ENCODE measurements around the gene OTUD5. TPM values are rescaled to one million over a fixed set of nuclear protein-coding genes. Genes with fewer than 3 reads are reported as not detected.

OTUD5 gene
- total and polyA plus RNA-seq, 11 donors = 17.2 to 32.7 (median 24.6) TPM

- peak overlapping the region; percentile 89 to 97 (median 94) for H3K27ac ChIP-seq
- peaks cover 0 to 32% (median 16%) of the 10 kb centered on the region in 9 donors for H3K36me3 ChIP-seq
- peaks cover 0 to 21% (median 11%) of the 10 kb centered on the region in 12 donors for H3K4me1 ChIP-seq
- DNase-seq (no peak), ATAC-seq (no peak)
- H3K4me3 ChIP-seq = peak overlapping the region in 11 of 12 donors; percentile 48 to 88 (median 78)
- no peaks in the 10 kb centered on the region for H3K27me3 ChIP-seq
- WGBS, 4 donors = 38 to 67% (median 54%) methylated on average over 9 of the region's 9 CpGs
- TF ChIP-seq POLR2A (IDR thresholded peaks at IDR 0.05) (no peak), CTCF (IDR thresholded peaks at IDR 0.05) (no peak)
- peaks cover 0 to 10% (median 0%) of the 10 kb centered on the region in 12 donors for H3K9me3 ChIP-seq
- intact Hi-C loops (cut with DNase I) = loop anchor here in 5 of 10 donors (10.0 kb wide), 3 partner anchors 92 to 202 kb away; partner anchors contain the start of genes HDAC6 (in 3 of the 5) and SUV39H1 (in 1 of the 5)
These were observed 60.8 kb downstream of the OTUD5 start for GRCh38 chrX:48896611-48897011.

- peaks cover 0 to 22% (median 11%) of the 10 kb centered on the region in 9 donors for H3K36me3 ChIP-seq
- DNase-seq (no peak), ATAC-seq (no peak)
- no peak overlapping the region for H3K27ac ChIP-seq
- 72 to 83% (median 78%) methylated on average over 6 of the region's 6 CpGs for WGBS, 4 donors
- TF ChIP-seq POLR2A (IDR thresholded peaks at IDR 0.05) (no peak), CTCF (IDR thresholded peaks at IDR 0.05) (no peak)
- H3K4me1 ChIP-seq = peaks cover 0 to 21% (median 11%) of the 10 kb centered on the region in 12 donors
- no peaks in the 10 kb centered on the region for H3K27me3 ChIP-seq
- no peak overlapping the region for H3K4me3 ChIP-seq
- H3K9me3 ChIP-seq = peaks cover 0 to 10% (median 0%) of the 10 kb centered on the region in 12 donors
- intact Hi-C loops (cut with DNase I) = loop anchor here in 6 of 10 donors (5.0 to 10.0 kb wide), 4 partner anchors 90 to 200 kb away; partner anchors contain the start of genes HDAC6 (in 5 of the 6) and SUV39H1 (in 1 of the 6)
These were observed 62.5 kb downstream of the OTUD5 start for GRCh38 chrX:48894891-48895290.

- TF ChIP-seq POLR2A (IDR thresholded peaks at IDR 0.05) (no peak), CTCF (IDR thresholded peaks at IDR 0.05) (no peak)
- ATAC-seq = no peak
- intact Hi-C loops (cut with DNase I) = loop anchor here in 6 of 10 donors (5.0 to 10.0 kb wide), 4 partner anchors 89 to 199 kb away; partner anchors contain the start of genes HDAC6 (in 5 of the 6) and SUV39H1 (in 1 of the 6)
- H3K9me3 ChIP-seq = peaks cover 0 to 10% (median 0%) of the 10 kb centered on the region in 12 donors
- DNase-seq = no peak
- peaks cover 0 to 20% (median 7%) of the 10 kb centered on the region in 12 donors for H3K4me1 ChIP-seq
- H3K27ac ChIP-seq = no peak overlapping the region
- WGBS, 4 donors = 71 to 95% (median 84%) methylated on average over 15 to 16 of the region's 16 CpGs
- peaks cover 0 to 18% (median 4%) of the 10 kb centered on the region in 9 donors for H3K36me3 ChIP-seq
- no peaks in the 10 kb centered on the region for H3K27me3 ChIP-seq
- H3K4me3 ChIP-seq = no peak overlapping the region
These were observed 63.7 kb downstream of the OTUD5 start for GRCh38 chrX:48893556-48894348.

- H3K27ac ChIP-seq = no peak overlapping the region
- no peaks in the 10 kb centered on the region for H3K27me3 ChIP-seq
- DNase-seq = no peak
- intact Hi-C loops (cut with DNase I) = loop anchor here in 6 of 10 donors (5.0 to 10.0 kb wide), 4 partner anchors 88 to 198 kb away; partner anchors contain the start of genes HDAC6 (in 5 of the 6) and SUV39H1 (in 1 of the 6)
- 75 to 94% (median 81%) methylated on average over 4 of the region's 4 CpGs for WGBS, 4 donors
- H3K36me3 ChIP-seq = peaks cover 0 to 18% (median 4%) of the 10 kb centered on the region in 9 donors
- H3K4me1 ChIP-seq = peaks cover 0 to 14% (median 7%) of the 10 kb centered on the region in 12 donors
- H3K4me3 ChIP-seq = no peak overlapping the region
- H3K9me3 ChIP-seq = peaks cover 0 to 8% (median 0%) of the 10 kb centered on the region in 12 donors
- no peak for ATAC-seq
- TF ChIP-seq POLR2A (IDR thresholded peaks at IDR 0.05) = no peak
- TF ChIP-seq CTCF (IDR thresholded peaks at IDR 0.05) = no peak
These were observed 64.5 kb downstream of the OTUD5 start for GRCh38 chrX:48892896-48893295.

Data from heart left ventricle (tissue), 16 donors.